K562 (cell line): ENCODE measurements around the gene CARD8. TPM values are rescaled to one million over a fixed set of nuclear protein-coding genes. Genes with fewer than 3 reads are reported as not detected.

Experiments used
- BCL6 ChIP-seq: fragments of 250-450 bp; sonication (Bioruptor Pico); IDR thresholded peaks from 2 replicates; pipeline ENCODE4 v1.4.0; 2020
- CCAR2 ChIP-seq: fragments of 200-400 bp; formaldehyde crosslinking; IDR thresholded peaks from 2 replicates; pipeline ENCODE4 v1.6.1; 2017; ENCODE audit warnings: mild to moderate bottlenecking, low read depth, low read length
- FOXK2 ChIP-seq, 2 experiments: fragments of 450-650 bp; IDR thresholded peaks in 1 of 2; conservative IDR thresholded peaks in 1 of 2; 2 replicates each; pipeline ENCODE4 v1.6.1; 2016; ENCODE audit warnings: low read depth in 2 of 2, mild to moderate bottlenecking in 1 of 2
- HNRNPL ChIP-seq: fragments of 200-400 bp; formaldehyde crosslinking; IDR thresholded peaks from 2 replicates; pipeline ENCODE4 v1.6.1; 2017; ENCODE audit warnings: low read depth, mild to moderate bottlenecking, low read length
- NCOR1 ChIP-seq: fragments of 450-650 bp; IDR thresholded peaks from 2 replicates; pipeline ENCODE4 v1.6.1; 2016; ENCODE audit warnings: mild to moderate bottlenecking, moderate library complexity
- SRSF1 ChIP-seq: fragments of 200-400 bp; formaldehyde crosslinking; IDR thresholded peaks from 2 replicates; pipeline ENCODE4 v1.6.1; 2017; ENCODE audit warnings: mild to moderate bottlenecking, low read depth, low read length, moderate library complexity
- TAL1 ChIP-seq: fragments of 450-650 bp; IDR thresholded peaks from 2 replicates; pipeline ENCODE4 v1.6.1; 2016; ENCODE audit warnings: mild to moderate bottlenecking
- ZEB2 ChIP-seq: fragments of 450-650 bp; IDR thresholded peaks from 2 replicates; pipeline ENCODE4 v1.6.1; 2016
- ZFP1 ChIP-seq: fragments of 450-650 bp; formaldehyde crosslinking; IDR thresholded peaks from 2 replicates; pipeline ENCODE4 v1.4.0; 2020; ENCODE audit warnings: mild to moderate bottlenecking, mixed read lengths
- polyA plus RNA-seq, 8 experiments: library from polyadenylated mRNA; depleted of rRNA in 4 of 8; stranded (reverse) in 5 of 8; unstranded in 3 of 8; fragments of >200 nt; fragmentation: Nextera tagmentation in 2 of 8; fragmentation: Illumina TruSeq in 1 of 8; extraction: Ambion mirVana in 2 of 8; extraction: Trizol in 1 of 8; gene quantifications; 2 replicates each; pipeline versions ENCODE4 v1.2.1 to v1.2.3, GENCODE V29; 2011 to 2014; ENCODE audit warnings: inconsistent platforms in 1 of 8, missing spikeins in 1 of 8
- total RNA-seq, 7 experiments: library from RNA; depleted of rRNA in 6 of 7; stranded (reverse); fragments of >200 nt in 6 of 7; fragmentation: Illumina TruSeq in 2 of 7; extraction: Trizol in 2 of 7; gene quantifications; 2 replicates each; pipeline versions ENCODE4 v1.2.1 to v1.2.3, GENCODE V29; 2011 to 2021; ENCODE audit warnings: low replicate concordance in 1 of 7
- TF ChIP-seq, protein P1 (sequence below): fragments of 250-450 bp; sonication (Bioruptor Pico); IDR thresholded peaks from 2 replicates; pipeline ENCODE4 v1.8.0; 2022; ENCODE audit warnings: inconsistent platforms
- TF ChIP-seq, protein P2 (sequence below), 2 experiments: fragments of 200-800 bp in 1 of 2; sonication (Bioruptor generic) in 1 of 2; sonication (generic) in 1 of 2; formaldehyde crosslinking in 1 of 2; IDR thresholded peaks in 1 of 2; conservative IDR thresholded peaks in 1 of 2; 2 replicates each; pipeline versions ENCODE4 v1.5.0 to v1.6.1; 2016 to 2020; ENCODE audit warnings: missing compliant biosample characterization in 1 of 2, missing genetic modification characterization in 1 of 2, missing genetic modification reagents in 1 of 2
- TF ChIP-seq, protein P3 (sequence below), 2 experiments: fragments of 450-650 bp; IDR thresholded peaks; 2 replicates each; pipeline ENCODE4 v1.6.1; 2016
- TF ChIP-seq, protein P4 (sequence below), 2 experiments: IDR thresholded peaks; 2 replicates each; pipeline ENCODE4 v1.6.1; 2012; ENCODE audit warnings: improper control_type of control experiment in 2 of 2, low read depth in 2 of 2, low read length in 2 of 2, borderline replicate concordance in 1 of 2
- TF ChIP-seq, protein P5 (sequence below): IDR thresholded peaks from 3 replicates; pipeline ENCODE4 v1.6.1; 2011; ENCODE audit warnings: borderline replicate concordance, mild to moderate bottlenecking, moderate library complexity; ENCODE audit not compliant: insufficient read length; ENCODE audit errors: extremely low read depth
- TF ChIP-seq, protein P6 (sequence below): fragments of 450-650 bp; IDR thresholded peaks from 2 replicates; pipeline ENCODE4 v1.6.1; 2016; ENCODE audit warnings: mild to moderate bottlenecking

Gene CARD8
- total and polyA plus RNA-seq, 9 of the 15 experiments (the other 6 are each of a cell fraction or from before 2014, with no cell fraction given) = 11.5 to 26.4 (median 20.8) TPM

DNA sequence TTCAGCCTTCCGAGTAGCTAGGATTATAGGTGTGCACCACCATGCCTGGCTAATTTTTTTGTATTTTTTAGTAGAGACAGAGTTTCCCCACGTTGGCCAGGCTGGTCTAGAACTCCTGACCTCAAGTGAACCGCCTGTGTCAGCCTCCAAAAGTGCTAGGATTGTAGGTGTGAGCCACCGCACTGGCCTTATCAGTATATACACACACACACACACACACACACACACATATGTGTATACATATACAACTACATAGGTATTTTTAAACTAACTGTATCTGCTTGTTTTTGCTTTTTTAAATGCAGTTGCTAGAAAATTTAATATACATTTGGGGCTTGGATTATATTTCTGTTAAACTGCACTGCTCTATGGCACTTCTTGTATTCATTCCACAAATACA lies 3.1 kb downstream of the CARD8 start (continued):
- 0 out of 4 replicates have a peak, but pooled peaks of 1 of the 2 experiments have one; percentile 24 for TF ChIP-seq FOXK2 (conservative IDR thresholded peaks at IDR 0.05 in 1 of 2, IDR thresholded peaks at IDR 0.05 in 1 of 2; ENCODE audit: low read depth in 2 of 2)
- TF ChIP-seq, protein P1, sequence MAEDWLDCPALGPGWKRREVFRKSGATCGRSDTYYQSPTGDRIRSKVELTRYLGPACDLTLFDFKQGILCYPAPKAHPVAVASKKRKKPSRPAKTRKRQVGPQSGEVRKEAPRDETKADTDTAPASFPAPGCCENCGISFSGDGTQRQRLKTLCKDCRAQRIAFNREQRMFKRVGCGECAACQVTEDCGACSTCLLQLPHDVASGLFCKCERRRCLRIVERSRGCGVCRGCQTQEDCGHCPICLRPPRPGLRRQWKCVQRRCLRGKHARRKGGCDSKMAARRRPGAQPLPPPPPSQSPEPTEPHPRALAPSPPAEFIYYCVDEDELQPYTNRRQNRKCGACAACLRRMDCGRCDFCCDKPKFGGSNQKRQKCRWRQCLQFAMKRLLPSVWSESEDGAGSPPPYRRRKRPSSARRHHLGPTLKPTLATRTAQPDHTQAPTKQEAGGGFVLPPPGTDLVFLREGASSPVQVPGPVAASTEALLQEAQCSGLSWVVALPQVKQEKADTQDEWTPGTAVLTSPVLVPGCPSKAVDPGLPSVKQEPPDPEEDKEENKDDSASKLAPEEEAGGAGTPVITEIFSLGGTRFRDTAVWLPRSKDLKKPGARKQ = no peak
- TF ChIP-seq CCAR2 = no peak
- TF ChIP-seq, protein P2, sequence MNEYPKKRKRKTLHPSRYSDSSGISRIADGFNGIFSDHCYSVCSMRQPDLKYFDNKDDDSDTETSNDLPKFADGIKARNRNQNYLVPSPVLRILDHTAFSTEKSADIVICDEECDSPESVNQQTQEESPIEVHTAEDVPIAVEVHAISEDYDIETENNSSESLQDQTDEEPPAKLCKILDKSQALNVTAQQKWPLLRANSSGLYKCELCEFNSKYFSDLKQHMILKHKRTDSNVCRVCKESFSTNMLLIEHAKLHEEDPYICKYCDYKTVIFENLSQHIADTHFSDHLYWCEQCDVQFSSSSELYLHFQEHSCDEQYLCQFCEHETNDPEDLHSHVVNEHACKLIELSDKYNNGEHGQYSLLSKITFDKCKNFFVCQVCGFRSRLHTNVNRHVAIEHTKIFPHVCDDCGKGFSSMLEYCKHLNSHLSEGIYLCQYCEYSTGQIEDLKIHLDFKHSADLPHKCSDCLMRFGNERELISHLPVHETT (CRISPR knock-in tag; conservative IDR thresholded peaks at IDR 0.05 in 1 of 2, IDR thresholded peaks at IDR 0.05 in 1 of 2) = 0 out of 4 replicates have a peak, but pooled peaks of 1 of the 2 experiments have one; percentile 19
- TF ChIP-seq TAL1 = peak; percentile 21; the same call in 1 of the 2 replicates
- TF ChIP-seq, protein P3, sequence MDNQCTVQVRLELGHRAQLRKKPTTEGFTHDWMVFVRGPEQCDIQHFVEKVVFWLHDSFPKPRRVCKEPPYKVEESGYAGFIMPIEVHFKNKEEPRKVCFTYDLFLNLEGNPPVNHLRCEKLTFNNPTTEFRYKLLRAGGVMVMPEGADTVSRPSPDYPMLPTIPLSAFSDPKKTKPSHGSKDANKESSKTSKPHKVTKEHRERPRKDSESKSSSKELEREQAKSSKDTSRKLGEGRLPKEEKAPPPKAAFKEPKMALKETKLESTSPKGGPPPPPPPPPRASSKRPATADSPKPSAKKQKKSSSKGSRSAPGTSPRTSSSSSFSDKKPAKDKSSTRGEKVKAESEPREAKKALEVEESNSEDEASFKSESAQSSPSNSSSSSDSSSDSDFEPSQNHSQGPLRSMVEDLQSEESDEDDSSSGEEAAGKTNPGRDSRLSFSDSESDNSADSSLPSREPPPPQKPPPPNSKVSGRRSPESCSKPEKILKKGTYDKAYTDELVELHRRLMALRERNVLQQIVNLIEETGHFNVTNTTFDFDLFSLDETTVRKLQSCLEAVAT (IDR thresholded peaks at IDR 0.05) = 0 out of 4 replicates have a peak, but pooled peaks of 1 of the 2 experiments have one; percentile 33
- TF ChIP-seq, protein P4, sequence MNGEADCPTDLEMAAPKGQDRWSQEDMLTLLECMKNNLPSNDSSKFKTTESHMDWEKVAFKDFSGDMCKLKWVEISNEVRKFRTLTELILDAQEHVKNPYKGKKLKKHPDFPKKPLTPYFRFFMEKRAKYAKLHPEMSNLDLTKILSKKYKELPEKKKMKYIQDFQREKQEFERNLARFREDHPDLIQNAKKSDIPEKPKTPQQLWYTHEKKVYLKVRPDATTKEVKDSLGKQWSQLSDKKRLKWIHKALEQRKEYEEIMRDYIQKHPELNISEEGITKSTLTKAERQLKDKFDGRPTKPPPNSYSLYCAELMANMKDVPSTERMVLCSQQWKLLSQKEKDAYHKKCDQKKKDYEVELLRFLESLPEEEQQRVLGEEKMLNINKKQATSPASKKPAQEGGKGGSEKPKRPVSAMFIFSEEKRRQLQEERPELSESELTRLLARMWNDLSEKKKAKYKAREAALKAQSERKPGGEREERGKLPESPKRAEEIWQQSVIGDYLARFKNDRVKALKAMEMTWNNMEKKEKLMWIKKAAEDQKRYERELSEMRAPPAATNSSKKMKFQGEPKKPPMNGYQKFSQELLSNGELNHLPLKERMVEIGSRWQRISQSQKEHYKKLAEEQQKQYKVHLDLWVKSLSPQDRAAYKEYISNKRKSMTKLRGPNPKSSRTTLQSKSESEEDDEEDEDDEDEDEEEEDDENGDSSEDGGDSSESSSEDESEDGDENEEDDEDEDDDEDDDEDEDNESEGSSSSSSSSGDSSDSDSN (IDR thresholded peaks at IDR 0.05; ENCODE audit: borderline replicate concordance in 1 of 2, low read depth in 2 of 2, low read length in 2 of 2) = no peak
- TF ChIP-seq ZEB2 = no peak
- TF ChIP-seq HNRNPL = no peak
- TF ChIP-seq, protein P5, sequence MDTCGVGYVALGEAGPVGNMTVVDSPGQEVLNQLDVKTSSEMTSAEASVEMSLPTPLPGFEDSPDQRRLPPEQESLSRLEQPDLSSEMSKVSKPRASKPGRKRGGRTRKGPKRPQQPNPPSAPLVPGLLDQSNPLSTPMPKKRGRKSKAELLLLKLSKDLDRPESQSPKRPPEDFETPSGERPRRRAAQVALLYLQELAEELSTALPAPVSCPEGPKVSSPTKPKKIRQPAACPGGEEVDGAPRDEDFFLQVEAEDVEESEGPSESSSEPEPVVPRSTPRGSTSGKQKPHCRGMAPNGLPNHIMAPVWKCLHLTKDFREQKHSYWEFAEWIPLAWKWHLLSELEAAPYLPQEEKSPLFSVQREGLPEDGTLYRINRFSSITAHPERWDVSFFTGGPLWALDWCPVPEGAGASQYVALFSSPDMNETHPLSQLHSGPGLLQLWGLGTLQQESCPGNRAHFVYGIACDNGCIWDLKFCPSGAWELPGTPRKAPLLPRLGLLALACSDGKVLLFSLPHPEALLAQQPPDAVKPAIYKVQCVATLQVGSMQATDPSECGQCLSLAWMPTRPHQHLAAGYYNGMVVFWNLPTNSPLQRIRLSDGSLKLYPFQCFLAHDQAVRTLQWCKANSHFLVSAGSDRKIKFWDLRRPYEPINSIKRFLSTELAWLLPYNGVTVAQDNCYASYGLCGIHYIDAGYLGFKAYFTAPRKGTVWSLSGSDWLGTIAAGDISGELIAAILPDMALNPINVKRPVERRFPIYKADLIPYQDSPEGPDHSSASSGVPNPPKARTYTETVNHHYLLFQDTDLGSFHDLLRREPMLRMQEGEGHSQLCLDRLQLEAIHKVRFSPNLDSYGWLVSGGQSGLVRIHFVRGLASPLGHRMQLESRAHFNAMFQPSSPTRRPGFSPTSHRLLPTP = peak; percentile 23
- no peak for TF ChIP-seq BCL6 (CRISPR knock-in tag)
- TF ChIP-seq, protein P6, sequence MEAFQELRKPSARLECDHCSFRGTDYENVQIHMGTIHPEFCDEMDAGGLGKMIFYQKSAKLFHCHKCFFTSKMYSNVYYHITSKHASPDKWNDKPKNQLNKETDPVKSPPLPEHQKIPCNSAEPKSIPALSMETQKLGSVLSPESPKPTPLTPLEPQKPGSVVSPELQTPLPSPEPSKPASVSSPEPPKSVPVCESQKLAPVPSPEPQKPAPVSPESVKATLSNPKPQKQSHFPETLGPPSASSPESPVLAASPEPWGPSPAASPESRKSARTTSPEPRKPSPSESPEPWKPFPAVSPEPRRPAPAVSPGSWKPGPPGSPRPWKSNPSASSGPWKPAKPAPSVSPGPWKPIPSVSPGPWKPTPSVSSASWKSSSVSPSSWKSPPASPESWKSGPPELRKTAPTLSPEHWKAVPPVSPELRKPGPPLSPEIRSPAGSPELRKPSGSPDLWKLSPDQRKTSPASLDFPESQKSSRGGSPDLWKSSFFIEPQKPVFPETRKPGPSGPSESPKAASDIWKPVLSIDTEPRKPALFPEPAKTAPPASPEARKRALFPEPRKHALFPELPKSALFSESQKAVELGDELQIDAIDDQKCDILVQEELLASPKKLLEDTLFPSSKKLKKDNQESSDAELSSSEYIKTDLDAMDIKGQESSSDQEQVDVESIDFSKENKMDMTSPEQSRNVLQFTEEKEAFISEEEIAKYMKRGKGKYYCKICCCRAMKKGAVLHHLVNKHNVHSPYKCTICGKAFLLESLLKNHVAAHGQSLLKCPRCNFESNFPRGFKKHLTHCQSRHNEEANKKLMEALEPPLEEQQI = no peak
- TF ChIP-seq ZFP1 = no peak
- TF ChIP-seq SRSF1 = no peak
- peak; percentile 44 for TF ChIP-seq NCOR1
